HG02610 (cell line): ENCODE measurements around the gene DHRSX.
"Not testable (repeated sequence)": the region's sequence is repeated elsewhere in the genome, so short reads cannot be mapped to it uniquely, and the experiment has no call there.

Experiments used
- ATAC-seq: cut with Tn5 transposase; IDR thresholded peaks from one replicate; pipeline ENCODE4 v1.9.1; 2021; ENCODE audit warnings: mild to moderate bottlenecking, moderate library complexity; ENCODE audit not compliant: unreplicated experiment

Gene DHRSX

GRCh38 chrX:2320580-2321327 lies 180.0 kb downstream of the DHRSX start:
- no peak for ATAC-seq

DNA sequence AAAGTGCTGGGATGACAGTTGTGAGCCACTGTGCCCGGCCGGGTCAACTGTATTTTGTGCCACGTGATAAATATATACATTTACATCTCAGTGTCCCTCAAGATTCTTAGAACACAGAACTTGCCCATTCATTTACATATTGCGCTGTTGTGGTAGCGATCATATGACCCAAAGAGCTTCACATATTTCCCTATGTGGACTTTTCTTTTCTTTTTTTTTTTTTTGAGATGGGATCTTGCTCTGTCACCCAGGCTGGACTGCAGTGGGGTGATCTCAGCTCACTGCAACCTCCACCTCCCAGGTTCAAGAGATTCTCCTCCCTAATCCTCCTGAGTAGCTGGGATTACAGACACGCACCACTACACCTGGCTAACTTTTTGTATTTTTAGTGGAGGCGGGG lies 180.7 kb downstream of the DHRSX start:
- no peak for ATAC-seq

DNA sequence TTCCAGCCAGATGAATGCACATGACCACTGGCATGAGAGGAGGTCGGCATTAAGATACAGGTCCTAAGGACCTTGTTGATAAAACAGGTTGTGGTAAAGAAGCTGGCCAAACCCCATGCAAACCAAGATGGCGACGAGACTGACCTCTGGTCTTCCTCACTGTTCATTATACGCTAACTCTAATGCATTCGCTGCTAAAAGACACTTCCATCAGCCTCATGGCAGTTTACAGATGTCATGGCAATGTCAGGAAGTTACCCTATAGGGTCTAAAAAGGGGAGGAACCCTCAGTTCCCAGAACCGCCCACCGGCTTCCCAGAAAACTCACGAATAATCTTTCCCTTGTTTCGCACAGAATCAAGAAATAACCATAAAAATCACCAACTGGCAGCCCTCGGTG lies 182.4 kb downstream of the DHRSX start:
- ATAC-seq: no peak

- ATAC-seq: no peak
Measured at GRCh38 chrX:2317527-2318055, 183.2 kb downstream of the DHRSX start.

GRCh38 chrX:2316534-2316933 lies 184.2 kb downstream of the DHRSX start:
- no peak for ATAC-seq

GRCh38 chrX:2315434-2315833 lies 185.3 kb downstream of the DHRSX start:
- no peak for ATAC-seq

GRCh38 chrX:2314831-2315365 lies 185.9 kb downstream of the DHRSX start:
- no peak for ATAC-seq

DNA sequence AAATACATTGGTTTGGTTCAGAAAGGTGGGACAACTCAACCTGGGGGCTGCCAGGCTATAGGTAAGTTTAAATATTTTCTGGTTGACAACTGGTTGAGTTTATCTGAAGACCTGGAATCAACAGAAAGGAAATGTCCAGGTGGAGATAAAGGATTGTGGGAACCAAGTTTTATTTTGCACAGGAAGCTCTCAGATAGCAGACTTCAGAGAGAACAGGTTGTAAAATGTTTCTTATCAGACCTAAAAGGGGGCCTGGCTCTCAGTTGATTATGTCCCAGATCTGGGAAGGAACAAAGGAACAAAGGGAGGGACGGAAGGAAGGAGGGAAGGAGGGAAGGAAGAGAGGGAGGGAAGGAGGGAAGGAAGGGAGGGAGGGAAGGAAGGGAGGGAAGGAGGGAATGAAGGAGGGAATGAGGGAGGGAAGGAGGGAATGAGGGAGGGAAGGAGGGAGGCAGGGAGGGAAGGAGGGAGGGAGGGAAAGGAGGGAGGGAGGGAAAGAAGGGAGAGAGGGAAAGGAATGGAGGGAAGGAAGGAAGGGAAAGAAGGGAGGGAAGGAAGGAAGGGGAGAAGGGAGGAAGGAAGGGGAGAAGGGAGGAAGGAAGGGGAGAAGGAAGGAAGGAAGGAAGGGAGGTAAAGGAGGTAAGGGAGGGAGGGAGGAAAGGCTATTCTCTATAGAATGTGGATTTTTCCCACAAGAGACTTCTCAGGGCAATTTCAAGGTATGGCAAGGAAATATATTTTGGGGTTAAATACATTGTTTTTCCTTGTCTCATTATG lies 186.7 kb downstream of the DHRSX start:
- no peak for ATAC-seq

- ATAC-seq: not testable (repeated sequence)
Measured at GRCh38 chrX:2312061-2312591, 188.7 kb downstream of the DHRSX start.

- ATAC-seq: no peak
Measured at GRCh38 chrX:2311501-2311900, 189.3 kb downstream of the DHRSX start.

DNA sequence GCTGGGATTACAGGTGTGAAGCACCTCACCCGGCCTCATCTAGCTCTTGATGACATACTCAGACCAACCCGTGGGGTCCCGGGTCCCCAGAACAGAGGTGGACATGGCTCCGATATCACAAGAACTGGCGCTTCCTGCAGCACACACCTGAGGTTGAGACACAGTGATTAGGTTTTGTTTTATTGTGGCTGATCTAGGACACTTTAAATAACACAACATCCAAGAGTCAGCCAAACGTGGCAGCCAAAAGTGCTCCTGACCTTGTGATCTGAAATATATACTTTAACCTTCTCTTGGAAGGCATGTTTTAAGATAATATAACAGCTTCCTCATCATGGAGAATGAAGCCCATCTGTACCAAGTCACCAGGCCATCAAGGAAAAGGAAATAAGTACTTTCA lies 198.9 kb downstream of the DHRSX start:
- ATAC-seq: no peak

DNA sequence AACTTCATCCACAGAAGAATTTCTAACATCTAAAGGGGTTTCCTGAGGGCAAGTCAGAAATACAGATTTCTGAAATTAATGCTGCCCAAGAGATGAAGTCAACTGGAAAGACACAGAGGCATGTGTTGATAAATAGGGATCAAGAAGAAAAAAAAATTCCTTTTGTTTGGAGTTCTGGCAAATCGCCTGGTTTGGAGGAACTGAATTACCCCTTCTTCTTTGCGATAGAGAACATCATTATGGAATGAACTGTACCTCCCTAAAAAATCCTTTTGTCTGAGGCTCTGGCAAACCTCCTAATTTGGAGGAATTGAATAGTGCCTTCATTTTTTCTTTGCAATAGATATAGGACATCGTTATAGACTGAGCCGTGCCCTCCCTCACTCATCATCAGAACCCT lies 200.9 kb downstream of the DHRSX start:
- ATAC-seq: no peak

GRCh38 chrX:2286731-2287130 lies 214.0 kb downstream of the DHRSX start:
- no peak for ATAC-seq

GRCh38 chrX:2284601-2285000 lies 216.2 kb downstream of the DHRSX start:
- no peak for ATAC-seq

DNA sequence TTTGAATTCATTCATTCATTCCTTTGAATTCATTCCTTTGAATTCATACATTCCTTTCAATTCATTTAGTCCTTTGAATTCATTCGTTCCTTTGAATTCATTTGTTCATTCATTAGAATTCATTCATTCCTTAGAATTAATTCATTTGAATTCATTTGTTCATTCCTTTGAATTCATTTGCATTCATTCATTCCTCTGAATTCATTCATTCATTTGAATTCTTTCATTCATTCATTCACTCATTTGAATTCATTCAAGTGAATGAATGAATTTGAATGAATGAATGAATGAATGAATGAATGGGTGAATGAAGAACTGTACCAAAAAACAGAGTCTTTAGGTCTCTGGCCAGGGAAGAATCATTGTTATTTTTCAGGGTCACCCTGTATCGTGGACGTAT lies 216.6 kb downstream of the DHRSX start:
- no peak for ATAC-seq

- no peak for ATAC-seq
Measured at GRCh38 chrX:2283111-2283859, 217.5 kb downstream of the DHRSX start.

DNA sequence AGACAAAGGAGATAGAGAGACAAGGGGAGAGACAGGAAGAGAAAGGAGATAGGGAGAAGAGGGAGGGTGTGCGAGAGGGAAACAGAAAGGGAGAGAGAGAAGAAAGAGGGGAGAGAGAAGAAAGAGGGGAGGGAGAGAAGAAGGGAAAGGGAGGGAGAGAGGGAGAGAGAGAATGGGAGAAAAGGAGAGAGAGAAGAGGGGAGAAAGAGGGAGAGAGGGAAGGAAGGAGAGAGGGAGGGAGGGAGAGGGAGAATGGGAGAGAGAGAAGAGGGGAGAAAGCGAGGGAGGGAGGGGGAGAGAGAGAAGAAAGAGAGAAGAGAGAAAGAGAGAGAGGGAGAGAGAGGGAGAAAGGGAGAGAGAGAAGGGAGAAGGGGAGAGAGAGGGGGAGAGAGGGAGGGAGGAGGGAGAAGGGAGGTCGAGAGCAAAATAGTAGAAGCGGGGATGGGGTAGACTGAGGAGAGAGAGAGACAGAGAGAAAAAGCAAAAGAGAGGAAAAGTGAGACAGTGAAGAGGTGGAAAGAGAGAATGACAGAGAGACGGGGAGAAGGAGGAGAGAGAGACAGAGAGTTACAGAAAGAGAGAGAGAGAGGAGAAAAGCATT lies 218.2 kb downstream of the DHRSX start:
- no peak for ATAC-seq

GRCh38 chrX:2272337-2272736 lies 228.4 kb downstream of the DHRSX start:
- ATAC-seq: no peak

- ATAC-seq: not testable (repeated sequence)
Measured at GRCh38 chrX:2271595-2271994, 229.2 kb downstream of the DHRSX start.

GRCh38 chrX:2270783-2271182 lies 230.0 kb downstream of the DHRSX start:
- ATAC-seq: not testable (repeated sequence)
